Epithelial cell of proximal tubule (primary cell): ENCODE data around the gene MLLT1. TPM values are rescaled to one million over a fixed set of nuclear protein-coding genes. Genes with fewer than 3 reads are reported as not detected.

Experiments
- DNase-seq: peaks from one replicate; pipeline ENCODE4 v3.0.0-alpha.2; 2011; ENCODE audit warnings: low read depth
- H3K4me3 ChIP-seq: 2 replicates; pipeline ENCODE4 v1.5.1; 2011; ENCODE audit warnings: low read depth, mild to moderate bottlenecking, low read length
- CTCF ChIP-seq: conservative IDR thresholded peaks from 2 replicates; pipeline ENCODE4 v1.5.1; 2012; ENCODE audit warnings: low read depth, mild to moderate bottlenecking, low read length
- total RNA-seq: library from RNA; depleted of rRNA; stranded (reverse); fragments of >200 nt; gene quantifications from 2 replicates; pipeline ENCODE4 v1.2.3, GENCODE V29; 2015

Gene MLLT1
- total RNA-seq, 1 donor from 2014 or later, result 15.2 TPM

DNA sequence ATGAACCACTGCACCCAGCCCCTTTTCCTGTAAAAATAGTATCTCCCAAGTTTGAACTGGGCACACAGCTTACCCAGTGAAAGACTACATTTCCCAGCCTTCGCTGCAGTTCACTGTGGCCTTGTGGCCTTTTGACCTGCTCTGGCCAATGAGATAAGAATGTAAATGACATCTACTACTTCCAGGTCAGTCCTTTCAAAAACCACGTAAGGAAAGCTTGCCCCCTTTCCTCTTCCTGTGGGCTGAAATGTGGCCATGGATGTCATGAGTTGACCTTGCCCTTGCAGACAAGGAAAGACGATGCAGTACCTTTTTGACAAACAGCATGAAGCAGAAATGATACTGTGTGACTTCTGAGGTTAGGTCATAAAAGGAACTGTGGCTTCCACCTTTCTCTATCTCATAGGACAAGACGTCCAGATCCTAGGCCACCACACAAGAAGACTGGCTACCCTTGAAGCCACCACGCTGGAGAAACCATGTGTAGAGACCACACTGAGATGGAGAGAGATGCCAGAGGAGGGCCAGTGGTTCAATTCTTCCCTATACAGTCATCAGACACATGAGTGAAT is 33.7 kb upstream of the MLLT1 start:
- no peak for DNase-seq
- no peak overlapping the region for H3K4me3 ChIP-seq
- TF ChIP-seq CTCF, result no peak

GRCh38 chr19:6312018-6312417 is 32.2 kb upstream of the MLLT1 start:
- DNase-seq, result no peak
- no peak overlapping the region for H3K4me3 ChIP-seq
- TF ChIP-seq CTCF, result no peak

GRCh38 chr19:6298413-6298812 is 18.6 kb upstream of the MLLT1 start:
- no peak for DNase-seq
- no peak overlapping the region for H3K4me3 ChIP-seq

DNA sequence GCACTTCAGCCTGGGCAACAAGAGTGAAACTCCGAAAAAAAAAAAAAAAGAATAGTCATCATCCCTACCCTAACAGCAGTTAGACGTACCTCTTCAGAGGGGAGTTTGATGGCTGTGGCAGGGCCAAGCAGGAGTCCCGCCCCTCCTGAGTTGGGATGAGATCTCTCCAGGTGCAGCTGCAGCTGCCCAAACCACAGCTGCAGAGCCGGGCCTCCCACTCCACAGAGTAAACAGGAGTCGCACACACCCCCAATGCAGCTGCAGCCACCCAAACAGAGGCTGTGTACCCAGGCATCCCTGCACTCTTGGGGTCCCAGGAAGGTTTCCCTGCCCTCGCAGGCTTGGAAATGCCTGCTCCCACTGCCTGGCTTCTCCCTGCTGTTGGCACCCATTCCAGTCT is 17.4 kb upstream of the MLLT1 start:
- no peak for TF ChIP-seq CTCF
- DNase-seq, result no peak
- no peak overlapping the region for H3K4me3 ChIP-seq

More at GRCh38 chr19:6298413-6298812, 18.6 kb upstream of the MLLT1 start:
- no peak for TF ChIP-seq CTCF

DNA sequence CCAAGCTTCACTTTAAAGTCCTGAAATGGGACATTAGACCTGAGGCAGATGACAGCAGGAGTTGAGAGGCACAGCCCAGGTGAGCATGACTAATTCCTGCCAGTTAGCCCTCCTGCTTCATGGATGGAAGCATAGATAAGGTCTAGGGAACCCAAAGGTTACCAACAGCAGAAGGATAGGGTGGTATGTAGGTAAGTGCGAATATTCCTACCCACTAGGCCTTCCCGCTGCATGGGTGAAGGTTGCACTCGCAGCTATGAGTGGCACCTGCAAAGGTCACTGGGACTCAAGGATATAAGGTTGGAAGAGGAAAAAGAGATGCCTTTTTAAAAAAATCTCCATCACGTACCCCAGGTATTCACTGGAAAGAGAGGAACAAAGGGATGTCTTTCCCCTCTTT is 12.2 kb upstream of the MLLT1 start:
- no peak overlapping the region for H3K4me3 ChIP-seq
- DNase-seq, result no peak
- TF ChIP-seq CTCF, result no peak

DNA sequence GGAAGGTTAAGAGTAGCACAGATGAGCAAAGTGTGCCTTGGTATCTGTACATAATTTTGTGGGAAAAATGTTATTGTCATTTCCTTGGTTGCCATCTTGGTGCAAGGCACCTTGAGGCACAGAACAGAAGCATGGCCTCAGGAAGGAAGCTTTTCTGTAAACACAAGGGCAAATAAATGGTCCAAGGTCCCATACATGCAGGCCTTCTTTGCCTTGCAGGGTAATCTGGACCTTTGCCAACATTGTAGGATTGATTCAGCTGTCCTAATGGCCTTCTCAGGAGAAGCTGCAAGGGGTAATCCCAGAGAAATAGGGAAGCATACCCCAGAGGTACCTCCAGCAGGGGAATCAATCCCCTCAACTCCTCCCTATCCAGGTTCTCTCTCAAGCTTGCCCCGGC is 9.0 kb upstream of the MLLT1 start:
- TF ChIP-seq CTCF, result no peak
- no peak for DNase-seq
- H3K4me3 ChIP-seq, result no peak overlapping the region

DNA sequence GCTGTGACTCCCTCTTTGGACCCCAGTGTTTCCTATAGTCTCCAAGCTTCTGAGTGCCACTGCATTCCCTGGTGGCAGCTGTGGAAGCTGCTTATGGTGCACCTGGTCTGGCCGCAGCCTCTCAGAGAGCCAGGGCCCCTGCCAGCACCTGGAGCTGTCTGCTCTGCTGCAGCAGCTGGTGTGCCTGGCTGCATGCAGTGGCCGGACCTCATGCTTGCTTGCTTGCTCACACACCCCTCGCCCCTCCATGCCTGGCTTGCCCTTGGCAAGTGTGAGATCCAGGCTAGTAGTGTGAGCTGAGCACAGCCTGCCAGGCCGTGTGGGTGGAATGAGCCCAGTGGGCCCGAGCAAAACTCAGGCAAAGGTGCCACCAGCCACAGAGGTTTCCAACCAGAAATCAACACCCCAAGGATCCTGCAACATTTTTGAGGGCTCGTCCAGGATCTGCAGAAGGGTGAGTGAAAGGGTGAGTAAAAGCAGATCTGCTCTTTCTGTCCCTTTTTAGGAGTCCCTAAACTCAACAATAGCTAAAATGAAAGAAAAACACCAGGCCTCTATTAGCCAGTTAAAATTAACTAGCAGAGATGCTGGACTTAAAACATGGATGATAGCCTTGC is 7.6 kb upstream of the MLLT1 start:
- no peak overlapping the region for H3K4me3 ChIP-seq
- TF ChIP-seq CTCF, result no peak
- DNase-seq, result no peak
